ENCODE measurements around the gene LETMD1. TPM values are rescaled to one million over a fixed set of nuclear protein-coding genes. Genes with fewer than 3 reads are reported as not detected.

LETMD1 gene
- total and polyA plus RNA-seq, 2 of the 8 experiments (the other 6 are each of a cell fraction or from before 2014, with no cell fraction given): 39.4 to 65.3 TPM

DNA sequence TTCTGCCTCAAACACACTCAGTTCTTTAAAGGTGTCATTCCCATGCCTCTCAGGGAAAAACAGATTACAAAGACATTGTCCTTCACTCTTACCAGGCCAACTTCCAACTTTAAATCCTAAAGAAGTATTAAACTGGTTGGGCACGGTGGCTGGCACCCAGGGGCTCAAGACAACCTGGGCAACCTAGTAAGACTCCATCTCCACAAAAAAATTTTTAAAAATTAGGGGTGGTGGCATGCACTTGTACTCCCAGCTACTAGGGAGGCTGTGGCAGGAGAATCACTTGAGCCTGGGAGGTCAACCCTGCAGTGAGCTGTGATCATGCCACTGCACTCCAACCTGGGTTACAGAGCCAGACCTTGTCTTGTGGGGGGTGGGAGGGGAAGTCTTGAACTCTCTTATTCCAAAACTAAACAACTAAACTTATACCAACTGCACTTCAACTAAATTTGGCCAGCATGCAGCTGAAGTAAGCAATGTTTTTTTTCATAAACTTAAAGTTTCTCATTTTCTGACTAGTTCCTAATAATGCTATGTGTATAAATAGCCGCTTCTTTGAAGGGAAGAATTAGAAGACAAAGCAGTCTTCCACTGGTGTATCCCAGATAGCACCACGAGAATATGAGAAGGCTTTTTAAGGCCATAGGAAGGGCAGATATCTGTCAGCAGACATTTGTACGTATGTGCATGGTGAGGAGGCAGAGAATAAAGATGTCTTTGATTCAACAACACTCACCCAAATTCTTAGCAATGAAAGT is 24.3 kb upstream of the LETMD1 start (continued):
- TF ChIP-seq CHD7 (IDR thresholded peaks at IDR 0.05; ENCODE audit: insufficient replicate concordance, low read length) (no peak), CREB1 (IDR thresholded peaks at IDR 0.05) (no peak), TCF12 (IDR thresholded peaks at IDR 0.05; ENCODE audit: low read depth, low read length) (no peak), SIX5 (IDR thresholded peaks at IDR 0.05; ENCODE audit: low read depth, low read length) (no peak), EZH2 (IDR thresholded peaks at IDR 0.05; ENCODE audit: low read depth, low read length, severe bottlenecking) (no peak), GTF2F1 (IDR thresholded peaks at IDR 0.05; ENCODE audit: borderline replicate concordance, low read depth, low read length) (no peak), SP1 (IDR thresholded peaks at IDR 0.05; ENCODE audit: low read depth, low read length) (no peak), MAX (IDR thresholded peaks at IDR 0.05) (no peak), SAP30 (IDR thresholded peaks at IDR 0.05; ENCODE audit: insufficient read depth, insufficient replicate concordance, low read length) (no peak), BACH1 (IDR thresholded peaks at IDR 0.05; ENCODE audit: low read length) (no peak), TEAD4 (IDR thresholded peaks at IDR 0.05; ENCODE audit: low read depth, low read length) (no peak)
